ENCODE measurements around the gene KIAA1671.
"Not testable (repeated sequence)": the region's sequence is repeated elsewhere in the genome, so short reads cannot be mapped to it uniquely, and the experiment has no call there.

KIAA1671 gene

DNA sequence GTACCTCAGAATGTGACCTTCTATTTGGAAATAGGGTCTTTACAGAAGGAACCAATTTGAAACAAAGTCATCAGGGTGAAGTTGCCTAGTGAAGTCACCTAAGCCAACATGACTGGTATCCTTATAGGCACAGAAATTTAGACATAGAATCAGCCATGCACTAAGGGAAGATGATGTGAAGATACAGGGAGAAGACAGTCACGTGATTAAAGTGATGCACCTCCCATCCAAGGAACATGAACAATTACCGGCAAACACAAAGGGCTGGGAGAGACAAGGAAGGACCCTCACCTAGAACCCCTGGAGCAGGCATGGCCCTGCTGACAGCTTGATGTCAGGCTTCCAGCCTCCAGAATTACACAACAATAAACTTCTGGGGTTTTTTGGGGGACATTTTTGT, 263.7 kb downstream of the KIAA1671 start:
- in situ Hi-C loops (cut with MboI; ENCODE audit: low pct_unique_long_range_greater_than_20kb, low sequenced_read_pairs), result no loop called here

GRCh38 chr22:25219211-25219689, 266.7 kb downstream of the KIAA1671 start, which contains the start of gene CRYBB2:
Gene CRYBB2, plus strand, starts transcription at chr22:25219639. Its CDS starts 1,791 bp downstream, at chr22:25221430.
- no peak for DNase-seq
- in situ Hi-C loops (cut with MboI; ENCODE audit: low pct_unique_long_range_greater_than_20kb, low sequenced_read_pairs), result no loop called here

More for the DNA sequence above, 263.7 kb downstream of the KIAA1671 start:
- no peak for DNase-seq

DNA sequence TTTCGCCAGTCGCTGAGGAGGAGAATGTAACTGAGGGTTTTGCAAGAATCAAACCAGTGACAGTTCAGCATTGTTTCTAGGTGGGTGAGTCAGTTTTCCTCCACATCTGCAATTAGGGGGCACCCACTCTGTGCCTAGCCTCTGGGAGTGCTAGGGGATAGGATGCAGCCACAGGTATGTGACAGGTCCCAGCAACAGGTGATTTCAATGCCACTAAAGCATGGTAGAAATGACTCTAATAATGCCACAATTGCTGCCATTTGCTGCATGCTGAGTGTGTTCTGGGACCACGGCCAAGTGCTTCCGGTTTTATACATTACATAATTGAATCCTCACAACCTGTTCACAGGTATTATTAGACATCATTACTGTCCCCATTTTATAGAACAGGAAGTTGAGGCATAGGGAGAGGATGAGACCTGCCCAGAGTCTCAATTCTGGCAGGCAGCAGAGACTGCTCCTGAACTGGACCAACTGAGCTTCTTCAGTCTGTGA, 267.5 kb downstream of the KIAA1671 start:
- in situ Hi-C loops (cut with MboI; ENCODE audit: low pct_unique_long_range_greater_than_20kb, low sequenced_read_pairs), result no loop called here
- DNase-seq, result no peak

DNA sequence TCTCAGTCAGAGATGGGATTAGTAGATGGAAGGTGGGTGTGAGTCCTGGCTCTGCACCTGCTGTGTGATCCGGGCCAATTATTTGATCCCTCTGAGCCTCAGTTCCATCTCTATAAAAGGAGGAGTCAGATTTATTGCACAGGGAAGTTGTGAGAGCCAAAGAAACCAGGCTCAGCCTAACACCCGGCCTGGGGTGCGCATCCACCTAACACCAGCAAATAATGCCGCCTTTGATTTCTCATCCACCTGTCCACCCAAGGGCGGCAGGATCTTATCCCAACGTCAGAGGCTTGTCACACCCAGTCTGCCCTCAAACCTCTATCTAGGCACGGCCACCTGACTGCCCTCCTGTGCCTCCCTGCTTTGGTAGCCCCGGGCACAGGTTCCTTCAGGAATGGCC, 269.3 kb downstream of the KIAA1671 start:
- no peak for DNase-seq
- in situ Hi-C loops (cut with MboI; ENCODE audit: low pct_unique_long_range_greater_than_20kb, low sequenced_read_pairs), result no loop called here

DNA sequence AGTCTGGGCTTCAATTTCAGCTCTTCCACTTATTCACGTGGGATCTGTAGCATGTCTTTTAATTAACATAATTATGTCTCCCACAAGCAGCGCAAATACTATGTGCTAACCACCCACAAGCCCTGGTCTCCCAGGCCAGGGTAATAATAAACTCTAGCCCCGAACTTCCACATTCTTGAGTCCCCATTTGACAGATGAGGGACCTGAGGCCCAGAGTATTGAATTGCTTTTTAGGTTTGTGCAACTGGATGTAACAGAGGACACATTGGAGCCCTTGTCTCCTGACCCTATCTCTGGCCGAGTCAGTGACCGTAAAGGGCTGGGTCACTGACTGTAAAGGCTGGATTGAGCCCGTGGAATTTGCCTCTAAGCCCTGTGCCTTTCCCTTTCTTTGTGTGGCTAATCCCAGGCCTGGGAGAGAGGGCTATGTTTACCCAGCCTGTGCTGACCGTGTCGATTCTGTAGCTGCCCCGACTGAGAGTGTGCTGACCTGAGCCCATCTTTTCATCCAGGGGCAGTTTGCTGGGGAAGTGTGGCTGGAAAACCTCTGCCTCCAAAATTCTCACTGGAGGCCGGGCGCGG, 270.8 kb downstream of the KIAA1671 start:
- no peak for DNase-seq
- in situ Hi-C loops (cut with MboI; ENCODE audit: low pct_unique_long_range_greater_than_20kb, low sequenced_read_pairs), result no loop called here

- in situ Hi-C loops (cut with MboI; ENCODE audit: low pct_unique_long_range_greater_than_20kb, low sequenced_read_pairs), result no loop called here
These were observed 276.3 kb downstream of the KIAA1671 start for GRCh38 chr22:25228822-25229221.

GRCh38 chr22:25230760-25231159, 278.2 kb downstream of the KIAA1671 start:
- DNase-seq; in situ Hi-C loops (cut with MboI; ENCODE audit: low pct_unique_long_range_greater_than_20kb, low sequenced_read_pairs): not testable (repeated sequence)

More at GRCh38 chr22:25228822-25229221, 276.3 kb downstream of the KIAA1671 start:
- no peak for DNase-seq

DNA sequence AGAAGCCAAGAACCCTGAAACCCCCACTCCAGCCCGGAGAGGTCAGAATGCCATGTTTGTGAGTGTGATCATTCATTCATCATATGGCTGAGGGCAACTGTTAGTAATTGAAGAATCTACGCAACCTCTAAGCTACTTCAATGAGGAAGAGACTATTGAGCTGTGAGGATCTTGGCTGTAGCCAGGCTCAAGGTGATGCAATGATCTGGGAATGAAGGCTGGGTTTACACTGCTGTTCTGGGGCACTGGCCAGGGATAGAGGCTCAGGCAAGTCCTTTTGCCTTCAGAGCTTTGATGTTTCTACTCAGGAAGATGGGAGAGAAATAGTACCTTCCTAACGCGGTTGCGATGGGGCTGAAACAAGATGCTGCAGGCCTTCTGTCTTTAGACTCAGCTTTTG, 279.8 kb downstream of the KIAA1671 start:
- in situ Hi-C loops (cut with MboI; ENCODE audit: low pct_unique_long_range_greater_than_20kb, low sequenced_read_pairs), result no loop called here
- DNase-seq, result no peak

DNA sequence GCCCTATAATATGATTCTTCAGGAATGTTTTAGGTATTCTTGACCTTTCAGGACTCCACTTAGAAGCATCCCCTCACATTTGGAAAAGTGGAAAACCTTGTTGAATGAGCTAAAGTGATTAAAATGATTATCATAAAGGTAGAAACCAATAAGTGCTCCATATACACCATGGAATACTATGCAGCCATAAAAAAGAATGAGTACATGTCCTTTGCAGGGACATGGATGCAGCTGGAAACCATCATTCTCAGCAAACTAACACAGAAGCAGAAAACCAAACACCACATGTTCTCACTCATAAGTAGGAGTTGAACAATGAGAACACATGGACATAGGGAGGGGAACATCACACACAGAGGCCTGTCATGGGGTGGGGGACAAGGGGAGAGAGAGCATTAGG, 281.2 kb downstream of the KIAA1671 start:
- in situ Hi-C loops (cut with MboI; ENCODE audit: low pct_unique_long_range_greater_than_20kb, low sequenced_read_pairs); DNase-seq: not testable (repeated sequence)

DNA sequence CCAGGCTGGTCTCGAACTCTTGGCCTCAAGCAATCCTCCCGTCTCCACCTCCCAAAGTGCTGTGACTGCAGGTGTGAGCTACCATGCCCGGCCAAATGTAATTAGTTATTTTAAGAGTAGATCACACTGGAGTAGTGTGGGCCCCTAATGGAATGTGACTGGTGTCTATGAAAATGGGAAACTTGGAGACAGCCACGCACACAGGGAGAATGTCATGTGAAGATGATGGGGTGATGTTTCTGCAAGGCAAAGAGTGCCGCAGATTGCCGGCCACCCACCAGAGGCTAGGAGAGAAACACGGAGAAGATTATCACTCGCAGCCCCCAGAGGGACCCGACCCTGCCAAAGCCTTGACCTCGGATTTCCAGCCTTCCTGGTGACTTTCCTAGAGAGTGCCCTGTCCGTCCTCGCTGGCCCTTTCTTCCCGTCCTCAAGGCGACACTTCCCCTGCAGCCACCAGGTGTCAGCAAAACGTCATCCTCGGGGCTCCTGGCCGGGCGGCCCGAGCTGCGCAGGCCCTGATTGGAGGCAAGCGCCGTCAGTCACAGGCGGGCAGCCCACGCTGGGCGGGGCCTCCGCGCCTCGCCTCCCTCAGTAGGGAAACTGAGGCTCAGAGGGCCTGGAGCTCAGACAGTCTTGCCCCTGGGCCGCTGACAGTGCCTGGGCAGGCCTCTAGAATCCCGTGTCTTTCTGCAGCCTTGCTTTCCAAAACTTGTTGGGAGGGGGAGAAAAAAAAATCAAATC, 283.2 kb downstream of the KIAA1671 start:
- in situ Hi-C loops (cut with MboI; ENCODE audit: low pct_unique_long_range_greater_than_20kb, low sequenced_read_pairs), result no loop called here
- DNase-seq, result peak; percentile 62

- in situ Hi-C loops (cut with MboI; ENCODE audit: low pct_unique_long_range_greater_than_20kb, low sequenced_read_pairs), result no loop called here
- no peak for DNase-seq
These were observed 283.9 kb downstream of the KIAA1671 start for GRCh38 chr22:25236417-25236816.

DNA sequence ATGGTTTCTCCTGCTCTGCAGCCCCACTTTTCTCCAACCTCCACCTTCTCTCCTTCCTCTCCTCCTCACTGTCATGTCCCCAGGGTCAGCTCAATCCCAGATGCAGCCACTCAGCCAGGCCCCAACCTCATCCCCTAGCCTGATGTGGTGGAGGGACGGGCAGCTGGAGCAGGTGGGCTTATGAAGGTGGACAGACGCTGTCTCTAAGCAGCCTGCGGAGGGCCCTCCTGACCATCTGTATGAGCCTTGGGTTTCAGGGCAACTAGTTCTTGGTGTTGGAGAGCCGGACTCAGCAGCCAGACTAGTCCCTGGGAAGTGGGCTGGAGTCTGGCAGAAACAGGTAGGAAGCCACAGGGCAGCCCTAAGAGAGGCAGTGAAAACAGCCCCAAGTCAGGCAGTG, 285.0 kb downstream of the KIAA1671 start:
- in situ Hi-C loops (cut with MboI; ENCODE audit: low pct_unique_long_range_greater_than_20kb, low sequenced_read_pairs), result no loop called here
- DNase-seq, result no peak

DNA sequence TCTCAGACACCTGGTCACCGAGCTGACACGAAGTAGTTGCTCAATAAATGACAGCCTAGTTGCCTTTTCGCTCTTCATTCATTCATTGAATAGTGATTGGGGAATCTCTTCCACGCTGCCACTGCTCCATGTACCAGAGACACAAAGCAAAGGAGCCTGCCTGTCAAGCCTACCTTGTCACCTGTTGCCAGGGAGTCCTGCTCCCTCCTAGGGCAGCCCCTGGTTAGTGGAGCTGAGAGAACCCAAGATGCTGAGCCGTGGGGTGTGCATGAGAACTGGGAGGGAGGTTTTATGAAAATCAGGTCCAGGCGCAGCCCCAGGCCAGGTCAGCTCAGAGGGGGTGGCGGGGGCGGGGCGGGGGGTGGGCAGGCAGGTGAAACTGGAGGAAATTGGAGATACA, 285.5 kb downstream of the KIAA1671 start:
- in situ Hi-C loops (cut with MboI; ENCODE audit: low pct_unique_long_range_greater_than_20kb, low sequenced_read_pairs); DNase-seq: not testable (repeated sequence)
